Right lobe of liver (tissue), 4 donors: ENCODE data around the gene MAGEA1.

Experiments
- CTCF ChIP-seq, 4 donors: fragments of 200-600 bp in 3 of 4; fragments of 450-650 bp in 1 of 4; IDR thresholded peaks; one replicate each; pipeline versions ENCODE4 v1.5.1 to v1.8.0; 2016 to 2022; ENCODE audit warnings: antibody characterized with exemption in 4 of 4, mild to moderate bottlenecking in 2 of 4
- POLR2A ChIP-seq: fragments of 450-650 bp; IDR thresholded peaks from one replicate; pipeline ENCODE4 v1.6.1; 2017; ENCODE audit warnings: antibody characterized with exemption, mild to moderate bottlenecking
- donor health status: DM: no; HTN: no; CAD: no.
- donor health status: DM: no; HTN: no; CAD: no.
- donor health status: DM: no; HTN: yes; CAD: no.

GRCh38 chrX:153157450-153157849 lies 21.6 kb upstream of the MAGEA1 start:
- TF ChIP-seq POLR2A (no peak), CTCF (IDR thresholded peaks at IDR 0.05) (no peak)
